Effector memory CD4-positive, alpha-beta T cell (primary cell): ENCODE data around the gene MPDU1.

ENCODE experiments used
- DNase-seq, 3 donors: peaks; one replicate each; pipeline ENCODE4 v3.0.0-alpha.2; 2020
- H3K27ac ChIP-seq: 2 replicates; pipeline ENCODE4 v1.7.0; 2013; ENCODE audit warnings: mild to moderate bottlenecking, low read length, moderate library complexity; ENCODE audit not compliant: insufficient read depth, poor library complexity, severe bottlenecking
- H3K27me3 ChIP-seq: replicated peaks from 2 replicates; pipeline ENCODE4 v1.7.0; 2013; ENCODE audit warnings: mild to moderate bottlenecking, low read length; ENCODE audit not compliant: insufficient read depth, control insufficient read depth, poor library complexity, severe bottlenecking
- H3K36me3 ChIP-seq: 2 replicates; pipeline ENCODE4 v1.7.0; 2013; ENCODE audit warnings: mild to moderate bottlenecking, low read length, moderate library complexity; ENCODE audit not compliant: control insufficient read depth, insufficient read depth
- H3K4me1 ChIP-seq: 2 replicates; pipeline ENCODE4 v1.7.0; 2013; ENCODE audit warnings: low read length, mild to moderate bottlenecking; ENCODE audit not compliant: control insufficient read depth, insufficient read depth, poor library complexity, severe bottlenecking
- H3K4me3 ChIP-seq: 2 replicates; pipeline ENCODE4 v1.7.0; 2013; ENCODE audit warnings: low read length, low read depth, mild to moderate bottlenecking; ENCODE audit not compliant: insufficient read depth, poor library complexity, severe bottlenecking
- H3K9me3 ChIP-seq: 2 replicates; pipeline ENCODE4 v1.7.0; 2013; ENCODE audit warnings: mild to moderate bottlenecking, low read length, moderate library complexity; ENCODE audit not compliant: control insufficient read depth

MPDU1 gene

GRCh38 chr17:7573324-7574080, 10.2 kb upstream of the MPDU1 start:
- Histone ChIP-seq H3K27me3 (no peaks in the 10 kb centered on the region), H3K9me3 (no peaks in the 10 kb centered on the region), H3K4me3 (peak overlapping the region; percentile 100), H3K4me1 (peaks cover 19% of the 10 kb centered on the region), H3K36me3 (peaks cover 61% of the 10 kb centered on the region), H3K27ac (peak overlapping the region; percentile 98)
- peak; percentile 83 to 90 (median 90) for DNase-seq

GRCh38 chr17:7574176-7574953, 9.3 kb upstream of the MPDU1 start:
- peak overlapping the region; percentile 100 for H3K4me3 ChIP-seq
- H3K4me1 ChIP-seq: peaks cover 24% of the 10 kb centered on the region
- DNase-seq: no peak
- H3K36me3 ChIP-seq: peaks cover 68% of the 10 kb centered on the region
- H3K27ac ChIP-seq: peak overlapping the region; percentile 98
- H3K27me3 ChIP-seq: no peaks in the 10 kb centered on the region
- H3K9me3 ChIP-seq: no peaks in the 10 kb centered on the region

DNA sequence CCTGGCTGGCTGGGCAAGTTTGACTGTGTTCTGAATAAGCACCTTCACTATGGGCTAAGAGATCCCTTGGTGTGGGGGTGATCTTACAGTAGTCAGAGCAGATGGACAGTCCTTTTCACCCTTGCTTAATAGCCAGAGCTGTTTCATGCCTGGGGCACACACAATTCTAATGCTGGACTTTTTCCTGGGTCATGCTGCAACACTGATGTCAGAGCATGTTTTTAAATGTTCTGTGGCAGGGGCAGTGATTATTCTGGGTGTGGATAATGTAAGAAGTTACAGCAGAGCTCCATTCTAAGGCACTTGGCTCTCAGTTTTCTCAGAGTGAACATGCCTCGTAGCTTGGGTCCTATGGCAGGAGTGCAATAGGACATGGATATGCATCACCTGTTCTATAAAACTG, 8.2 kb upstream of the MPDU1 start:
- Histone ChIP-seq H3K27ac (peak overlapping the region; percentile 43), H3K27me3 (no peaks in the 10 kb centered on the region), H3K36me3 (peaks cover 57% of the 10 kb centered on the region), H3K4me3 (no peak overlapping the region), H3K9me3 (no peaks in the 10 kb centered on the region), H3K4me1 (peaks cover 27% of the 10 kb centered on the region)
- DNase-seq: no peak

DNA sequence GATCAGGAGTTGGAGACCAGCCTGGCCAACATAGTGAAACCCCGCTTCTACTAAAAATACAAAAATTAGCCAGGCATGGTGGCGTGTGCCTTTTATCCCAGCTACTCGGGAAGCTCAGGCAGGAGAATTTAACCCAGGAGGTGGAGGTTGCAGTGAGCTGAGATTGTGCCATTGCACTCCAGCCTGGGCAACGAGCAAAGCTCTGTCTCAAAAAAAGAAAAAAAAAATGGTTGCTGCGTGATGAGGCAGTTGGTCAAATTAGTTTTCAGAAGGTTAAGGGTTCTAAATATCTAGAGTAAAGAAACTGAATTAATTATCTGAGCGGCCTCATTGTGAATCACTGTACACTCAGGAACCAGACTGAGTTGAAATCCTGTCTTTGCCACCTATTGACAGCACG, 7.7 kb upstream of the MPDU1 start:
- H3K4me3 ChIP-seq: no peak overlapping the region
- no peak for DNase-seq
- H3K4me1 ChIP-seq: peaks cover 27% of the 10 kb centered on the region
- H3K27me3 ChIP-seq: no peaks in the 10 kb centered on the region
- H3K36me3 ChIP-seq: peaks cover 52% of the 10 kb centered on the region
- H3K9me3 ChIP-seq: no peaks in the 10 kb centered on the region
- no peak overlapping the region for H3K27ac ChIP-seq

DNA sequence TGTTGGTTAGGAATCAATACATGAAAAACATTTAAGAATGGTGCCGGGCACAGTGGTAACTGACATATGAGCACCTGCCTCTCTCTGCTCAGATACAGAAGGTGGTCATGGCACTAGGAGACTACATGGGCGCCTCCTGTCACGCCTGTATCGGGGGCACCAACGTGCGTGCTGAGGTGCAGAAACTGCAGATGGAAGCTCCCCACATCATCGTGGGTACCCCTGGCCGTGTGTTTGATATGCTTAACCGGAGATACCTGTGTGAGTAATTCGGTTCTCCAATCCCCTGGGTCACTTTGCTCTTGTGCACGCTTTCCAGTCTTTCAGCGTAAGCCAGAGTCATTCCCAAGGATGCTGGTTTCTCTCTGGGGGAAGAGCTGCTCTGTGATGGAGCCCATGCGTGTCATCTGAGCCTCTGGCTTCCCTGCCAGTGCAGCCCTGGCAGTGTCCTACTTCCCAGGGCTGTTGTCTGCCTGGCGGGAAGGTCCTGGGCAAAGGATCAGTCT, 7.2 kb upstream of the MPDU1 start:
- no peak for DNase-seq
- Histone ChIP-seq H3K9me3 (no peaks in the 10 kb centered on the region), H3K4me1 (peaks cover 27% of the 10 kb centered on the region), H3K27me3 (no peaks in the 10 kb centered on the region), H3K36me3 (peaks cover 51% of the 10 kb centered on the region), H3K27ac (no peak overlapping the region), H3K4me3 (no peak overlapping the region)

DNA sequence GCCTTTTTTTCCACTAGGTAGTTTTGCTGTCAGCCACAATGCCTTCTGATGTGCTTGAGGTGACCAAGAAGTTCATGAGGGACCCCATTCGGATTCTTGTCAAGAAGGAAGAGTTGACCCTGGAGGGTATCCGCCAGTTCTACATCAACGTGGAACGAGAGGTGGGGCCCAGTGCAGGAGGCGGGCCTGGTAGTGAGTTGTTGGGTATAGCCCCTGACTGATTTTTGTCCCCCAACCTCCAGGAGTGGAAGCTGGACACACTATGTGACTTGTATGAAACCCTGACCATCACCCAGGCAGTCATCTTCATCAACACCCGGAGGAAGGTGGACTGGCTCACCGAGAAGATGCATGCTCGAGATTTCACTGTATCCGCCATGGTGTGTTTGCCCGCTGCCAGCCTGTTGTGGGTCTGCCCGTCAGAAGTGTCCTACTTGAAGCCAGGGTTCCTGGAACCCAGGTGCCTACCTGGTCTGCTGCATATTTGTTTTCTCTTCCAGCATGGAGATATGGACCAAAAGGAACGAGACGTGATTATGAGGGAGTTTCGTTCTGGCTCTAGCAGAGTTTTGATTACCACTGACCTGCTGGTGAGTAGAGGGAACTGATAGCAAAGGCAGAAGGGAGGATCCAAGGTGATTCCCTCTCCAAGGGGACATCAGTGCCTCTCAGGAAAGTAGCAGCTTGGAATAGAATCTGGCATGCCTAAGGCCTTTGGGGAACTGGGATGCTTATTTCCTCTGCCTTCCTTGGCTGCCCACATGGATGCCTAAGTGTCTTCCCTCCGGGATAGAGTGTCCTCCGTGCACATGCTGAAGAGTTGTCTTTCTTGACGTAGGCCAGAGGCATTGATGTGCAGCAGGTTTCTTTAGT, 6.1 kb upstream of the MPDU1 start:
- Histone ChIP-seq H3K27ac (no peak overlapping the region), H3K9me3 (no peaks in the 10 kb centered on the region), H3K36me3 (peaks cover 51% of the 10 kb centered on the region), H3K4me1 (peaks cover 24% of the 10 kb centered on the region), H3K4me3 (no peak overlapping the region), H3K27me3 (no peaks in the 10 kb centered on the region)
- no peak for DNase-seq

DNA sequence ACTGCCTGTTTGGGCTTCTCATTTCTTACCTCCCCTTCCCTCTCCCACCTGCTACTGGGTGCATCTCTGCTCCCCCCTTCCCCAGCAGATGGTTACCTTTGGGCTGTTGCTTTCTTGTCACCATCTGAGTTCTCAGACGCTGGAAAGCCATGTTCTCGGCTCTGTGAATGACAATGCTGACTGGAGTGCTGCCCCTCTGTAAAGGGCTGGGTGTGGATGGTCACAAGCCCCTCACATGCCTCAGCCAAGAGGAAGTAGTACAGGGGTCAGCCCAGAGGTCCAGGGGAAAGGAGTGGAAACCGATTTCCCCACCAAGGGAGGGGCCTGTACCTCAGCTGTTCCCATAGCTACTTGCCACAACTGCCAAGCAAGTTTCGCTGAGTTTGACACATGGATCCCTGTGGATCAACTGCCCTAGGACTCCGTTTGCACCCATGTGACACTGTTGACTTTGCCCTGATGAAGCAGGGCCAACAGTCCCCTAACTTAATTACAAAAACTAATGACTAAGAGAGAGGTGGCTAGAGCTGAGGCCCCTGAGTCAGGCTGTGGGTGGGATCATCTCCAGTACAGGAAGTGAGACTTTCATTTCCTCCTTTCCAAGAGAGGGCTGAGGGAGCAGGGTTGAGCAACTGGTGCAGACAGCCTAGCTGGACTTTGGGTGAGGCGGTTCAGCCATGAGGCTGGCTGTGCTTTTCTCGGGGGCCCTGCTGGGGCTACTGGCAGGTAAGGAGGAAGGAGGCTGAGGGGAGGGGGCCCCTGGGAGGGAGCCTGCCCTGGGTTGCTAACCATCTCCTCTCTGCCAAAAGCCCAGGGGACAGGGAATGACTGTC, 4.4 kb upstream of the MPDU1 start, which contains the start of gene CD68:
Gene CD68 (plus strand): TSS at position 638 of the 833 bp plus-strand sequence. CDS start 40 bp downstream, at position 678.
- DNase-seq: peak; percentile 16 to 25 (median 19)
- no peak within 1 kb of the TSS for H3K4me3 ChIP-seq
- H3K27ac ChIP-seq: peak within 1 kb of the TSS; percentile 43
- H3K4me1 ChIP-seq: peaks cover 27% of the 10 kb centered on the region
- H3K9me3 ChIP-seq: no peaks in the 10 kb centered on the region
- H3K36me3 ChIP-seq: peaks cover 46% of the 10 kb centered on the region
- H3K27me3 ChIP-seq: no peaks in the 10 kb centered on the region

GRCh38 chr17:7579834-7580603, 3.6 kb upstream of the MPDU1 start:
- Histone ChIP-seq H3K9me3 (no peaks in the 10 kb centered on the region), H3K4me1 (peaks cover 29% of the 10 kb centered on the region), H3K27ac (peak overlapping the region; percentile 43), H3K36me3 (peaks cover 38% of the 10 kb centered on the region), H3K27me3 (no peaks in the 10 kb centered on the region), H3K4me3 (no peak overlapping the region)
- no peak for DNase-seq
